BE2C (cell line): ENCODE results near the gene MTCP1.

ENCODE experiments used
- DNase-seq: peaks from one replicate; pipeline ENCODE4 v3.0.0-alpha.2; 2020
- H3K27me3 ChIP-seq: fragments of 250-450 bp; sonication (Bioruptor Pico); 2 replicates; pipeline ENCODE4 v1.5.1; 2020; ENCODE audit warnings: mild to moderate bottlenecking
- H3K36me3 ChIP-seq: fragments of 250-450 bp; sonication (Bioruptor Pico); 2 replicates; pipeline ENCODE4 v1.5.1; 2020; ENCODE audit warnings: mild to moderate bottlenecking
- H3K4me1 ChIP-seq: fragments of 250-450 bp; sonication (Bioruptor Pico); 2 replicates; pipeline ENCODE4 v1.5.1; 2020
- H3K4me3 ChIP-seq: 2 replicates; pipeline ENCODE4 v1.5.1; 2011; ENCODE audit warnings: low read depth, low read length
- H3K9me3 ChIP-seq: fragments of 250-450 bp; sonication (Bioruptor Pico); 2 replicates; pipeline ENCODE4 v1.5.1; 2020
- CTCF ChIP-seq: IDR thresholded peaks from 2 replicates; pipeline ENCODE4 v1.5.1; 2012; ENCODE audit warnings: mild to moderate bottlenecking, low read depth, low read length

The MTCP1 gene

DNA sequence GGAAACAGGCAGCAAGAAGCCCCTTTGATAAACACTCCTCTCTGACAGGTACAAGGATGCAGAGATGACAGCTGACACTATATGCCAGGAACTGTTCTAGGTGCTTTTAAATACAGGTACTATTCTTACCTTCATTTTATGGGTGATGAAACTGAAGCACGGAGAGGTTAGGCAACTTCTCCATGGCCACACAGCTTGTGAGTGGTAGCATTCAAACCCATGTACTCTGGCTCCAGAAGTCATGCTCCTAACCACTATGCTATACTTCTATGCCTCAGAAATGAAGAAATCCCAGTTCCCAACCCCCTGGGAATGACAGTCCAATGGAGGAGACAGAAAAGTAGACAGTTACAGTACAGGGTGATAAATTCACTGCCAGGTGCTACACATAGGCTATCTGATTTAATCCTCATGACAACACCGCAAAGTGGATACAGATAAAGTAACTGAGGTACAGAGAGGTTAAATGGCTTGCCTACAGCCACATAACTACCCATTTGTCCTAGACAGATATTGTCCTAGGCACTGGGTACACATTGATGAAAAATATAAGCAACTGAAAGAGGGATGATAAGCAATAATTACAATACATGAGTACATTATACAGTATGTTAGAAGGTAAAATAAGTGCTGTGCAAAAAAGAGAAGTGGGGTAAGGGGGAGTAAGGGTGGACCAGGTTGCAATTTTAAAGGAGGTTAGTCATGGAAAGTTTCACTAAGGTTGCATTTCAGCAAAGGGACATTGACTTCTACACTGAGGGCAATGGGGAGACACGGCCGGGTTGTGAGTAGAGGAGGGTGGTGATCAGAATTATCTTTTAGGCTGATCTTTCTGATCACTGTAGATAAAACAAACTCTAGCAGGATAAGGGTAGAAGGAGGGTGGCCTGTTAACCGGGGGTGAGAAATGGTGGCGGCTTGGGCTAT lies 46.8 kb downstream of the MTCP1 start:
- Histone ChIP-seq H3K9me3 (no peaks in the 10 kb centered on the region), H3K4me3 (no peak overlapping the region), H3K4me1 (no peaks in the 10 kb centered on the region), H3K36me3 (no peaks in the 10 kb centered on the region), H3K27me3 (no peaks in the 10 kb centered on the region)
- DNase-seq: no peak
- TF ChIP-seq CTCF: no peak

DNA sequence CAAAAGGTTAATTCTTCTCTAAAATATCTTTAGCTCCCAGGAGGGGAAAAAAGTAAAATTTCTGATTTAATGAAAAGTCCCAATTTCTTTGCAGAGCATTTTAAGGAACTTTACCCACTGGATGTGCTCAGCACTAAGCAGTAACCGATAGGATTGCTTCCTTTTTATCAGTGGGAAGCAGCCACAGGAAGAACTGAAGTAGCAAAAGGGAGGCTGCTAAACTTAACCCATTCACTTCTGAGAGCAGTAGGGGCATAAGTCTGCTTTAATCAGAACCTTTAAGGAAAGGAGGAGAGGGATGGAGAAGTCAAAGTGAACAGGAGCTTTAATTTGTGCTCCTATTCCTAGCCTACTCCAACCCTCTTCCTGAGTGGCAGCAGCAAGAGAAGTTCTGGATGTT lies 48.4 kb downstream of the MTCP1 start, which contains the start of gene F8:
TSS of gene F8 (minus strand) at position 139 of the 400 bp plus-strand sequence. CDS start 171 bp downstream, outside the sequence.
- no peaks in the 10 kb centered on the region for H3K36me3 ChIP-seq
- no peak for DNase-seq
- no peaks in the 10 kb centered on the region for H3K9me3 ChIP-seq
- H3K4me3 ChIP-seq: no peak within 1 kb of the TSS
- H3K4me1 ChIP-seq: no peaks in the 10 kb centered on the region
- TF ChIP-seq CTCF: no peak
- H3K27me3 ChIP-seq: no peaks in the 10 kb centered on the region

GRCh38 chrX:155020591-155020990 lies 50.3 kb downstream of the MTCP1 start:
- H3K36me3 ChIP-seq: no peaks in the 10 kb centered on the region
- no peaks in the 10 kb centered on the region for H3K9me3 ChIP-seq
- no peak for TF ChIP-seq CTCF
- H3K4me1 ChIP-seq: no peaks in the 10 kb centered on the region
- no peak for DNase-seq
- no peak overlapping the region for H3K4me3 ChIP-seq
- no peaks in the 10 kb centered on the region for H3K27me3 ChIP-seq
